ENCODE results near the gene TMEM132E.

The TMEM132E gene

GRCh38 chr17:34589120-34589965 lies 10.0 kb downstream of the TMEM132E start:
- no peak overlapping the region for H3K4me3 ChIP-seq (ENCODE audit: low read length)
- H3K36me3 ChIP-seq (ENCODE audit: control insufficient read depth, insufficient read depth, low read length): no peaks in the 10 kb centered on the region
- no peaks in the 10 kb centered on the region for H3K4me1 ChIP-seq (ENCODE audit: control insufficient read depth, insufficient read depth, low read length)
- H3K9ac ChIP-seq (ENCODE audit: low read length): no peak overlapping the region
- H3K27ac ChIP-seq (ENCODE audit: low read depth, low read length): no peak overlapping the region
- peaks cover 5% of the 10 kb centered on the region for H3K27me3 ChIP-seq (ENCODE audit: control insufficient read depth, insufficient read depth, low read length)

DNA sequence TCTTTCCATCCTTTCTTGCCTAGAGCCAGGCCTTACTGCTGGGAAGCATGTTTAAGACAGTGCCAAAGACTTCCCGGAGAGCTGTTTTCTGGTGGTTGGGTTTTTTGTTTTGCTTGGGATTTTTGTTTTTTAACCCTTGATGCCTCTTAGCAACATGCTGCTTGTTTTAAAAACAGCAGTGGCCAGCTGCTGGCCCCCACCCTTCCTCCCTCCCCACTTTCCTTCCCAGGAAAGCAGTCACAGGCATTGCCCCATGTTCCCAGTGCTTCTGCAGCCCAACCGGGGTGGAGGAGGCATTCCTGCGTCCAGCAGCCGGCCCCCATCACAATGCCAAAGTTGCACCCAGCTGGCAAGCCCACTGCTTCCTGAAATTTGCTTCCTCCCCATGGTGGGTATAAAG lies 12.6 kb downstream of the TMEM132E start:
- Histone ChIP-seq H3K36me3 (ENCODE audit: control insufficient read depth, insufficient read depth, low read length) (no peaks in the 10 kb centered on the region), H3K27ac (ENCODE audit: low read depth, low read length) (no peak overlapping the region), H3K4me3 (ENCODE audit: low read length) (no peak overlapping the region), H3K4me1 (ENCODE audit: control insufficient read depth, insufficient read depth, low read length) (no peaks in the 10 kb centered on the region), H3K27me3 (ENCODE audit: control insufficient read depth, insufficient read depth, low read length) (peaks cover 8% of the 10 kb centered on the region), H3K9ac (ENCODE audit: low read length) (no peak overlapping the region)

DNA sequence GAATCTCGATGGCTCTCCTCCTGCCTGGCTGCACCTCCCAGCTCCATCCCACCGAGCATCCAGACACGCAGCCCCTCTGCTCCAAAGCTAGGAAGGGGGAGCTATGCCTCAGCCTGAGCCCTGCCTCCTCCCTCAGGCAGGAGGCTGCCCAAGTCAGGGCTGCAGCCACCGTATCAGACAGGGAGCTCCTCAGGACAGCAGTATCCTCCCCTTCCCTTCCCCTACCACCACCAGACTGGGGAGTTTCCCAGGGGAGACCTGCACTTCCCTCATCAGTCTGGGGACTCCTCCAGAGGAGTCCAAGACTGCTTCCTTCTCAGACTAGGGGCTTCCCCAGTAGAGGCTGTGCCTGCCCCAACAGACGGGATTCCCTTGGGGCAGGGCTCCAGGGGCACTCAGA lies 17.5 kb downstream of the TMEM132E start:
- Histone ChIP-seq H3K9ac (ENCODE audit: low read length) (no peak overlapping the region), H3K27ac (ENCODE audit: low read depth, low read length) (no peak overlapping the region), H3K4me3 (ENCODE audit: low read length) (no peak overlapping the region), H3K4me1 (ENCODE audit: control insufficient read depth, insufficient read depth, low read length) (no peaks in the 10 kb centered on the region), H3K27me3 (ENCODE audit: control insufficient read depth, insufficient read depth, low read length) (peaks cover 3% of the 10 kb centered on the region), H3K36me3 (ENCODE audit: control insufficient read depth, insufficient read depth, low read length) (no peaks in the 10 kb centered on the region)

DNA sequence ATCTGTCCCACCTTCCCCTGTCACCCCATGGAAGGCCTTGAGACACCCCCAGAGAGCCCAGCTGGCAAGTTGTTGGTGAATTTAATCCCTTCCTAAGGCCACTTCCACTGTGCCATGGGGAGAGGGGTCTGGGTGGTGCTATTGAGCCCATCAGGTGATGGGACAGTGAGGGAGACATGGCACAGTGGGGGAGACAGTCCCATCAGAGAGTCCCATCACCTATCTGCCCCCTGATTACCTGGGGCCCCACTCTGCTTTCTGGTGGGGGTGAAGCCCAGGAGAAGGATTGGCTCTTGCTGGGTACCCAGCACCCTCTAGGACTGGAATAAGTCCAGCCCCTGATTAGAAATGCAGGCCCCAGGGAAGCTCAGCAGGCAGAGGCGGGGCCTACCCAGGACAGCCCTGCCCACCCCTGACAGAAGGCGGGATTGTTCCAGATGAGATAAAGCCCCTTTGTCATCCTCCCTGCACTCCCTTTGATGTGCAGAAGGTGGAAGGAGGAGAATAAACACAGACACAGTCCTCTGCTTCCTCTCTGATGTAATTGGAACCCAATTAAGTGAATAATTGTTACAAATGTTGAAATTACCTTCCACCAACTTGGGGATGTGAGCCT lies 18.9 kb downstream of the TMEM132E start:
- Histone ChIP-seq H3K36me3 (ENCODE audit: control insufficient read depth, insufficient read depth, low read length) (no peaks in the 10 kb centered on the region), H3K4me3 (ENCODE audit: low read length) (no peak overlapping the region), H3K27me3 (ENCODE audit: control insufficient read depth, insufficient read depth, low read length) (peaks cover 3% of the 10 kb centered on the region), H3K9ac (ENCODE audit: low read length) (no peak overlapping the region), H3K4me1 (ENCODE audit: control insufficient read depth, insufficient read depth, low read length) (no peaks in the 10 kb centered on the region), H3K27ac (ENCODE audit: low read depth, low read length) (no peak overlapping the region)

- Histone ChIP-seq H3K4me1 (ENCODE audit: control insufficient read depth, insufficient read depth, low read length) (no peaks in the 10 kb centered on the region), H3K27ac (ENCODE audit: low read depth, low read length) (no peak overlapping the region), H3K27me3 (ENCODE audit: control insufficient read depth, insufficient read depth, low read length) (peaks cover 1% of the 10 kb centered on the region), H3K4me3 (ENCODE audit: low read length) (no peak overlapping the region), H3K36me3 (ENCODE audit: control insufficient read depth, insufficient read depth, low read length) (no peaks in the 10 kb centered on the region), H3K9ac (ENCODE audit: low read length) (no peak overlapping the region)
Observed at GRCh38 chr17:34601416-34601815, 22.0 kb downstream of the TMEM132E start.

DNA sequence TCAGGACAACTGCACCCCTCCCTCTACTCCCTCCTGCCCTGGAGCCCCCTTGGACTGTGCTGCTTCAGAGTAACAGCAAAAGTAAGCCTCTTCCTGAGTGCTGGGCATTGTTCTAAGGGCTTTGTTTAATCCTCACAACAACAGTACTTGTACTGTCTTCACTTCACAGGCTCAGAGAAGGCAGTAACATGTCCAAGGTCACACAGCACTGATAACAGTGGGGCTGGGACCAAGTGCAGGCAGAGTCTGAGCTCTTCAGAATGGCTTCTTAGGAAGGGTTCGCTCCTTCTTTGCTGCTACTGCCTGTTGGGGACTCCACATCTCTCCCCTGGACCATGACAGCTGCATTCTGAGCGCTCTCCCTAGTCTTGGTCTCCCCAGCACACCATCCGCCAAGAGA lies 24.6 kb downstream of the TMEM132E start:
- no peak overlapping the region for H3K27ac ChIP-seq (ENCODE audit: low read depth, low read length)
- H3K27me3 ChIP-seq (ENCODE audit: control insufficient read depth, insufficient read depth, low read length): no peaks in the 10 kb centered on the region
- H3K4me1 ChIP-seq (ENCODE audit: control insufficient read depth, insufficient read depth, low read length): no peaks in the 10 kb centered on the region
- H3K4me3 ChIP-seq (ENCODE audit: low read length): no peak overlapping the region
- no peaks in the 10 kb centered on the region for H3K36me3 ChIP-seq (ENCODE audit: control insufficient read depth, insufficient read depth, low read length)
- no peak overlapping the region for H3K9ac ChIP-seq (ENCODE audit: low read length)

DNA sequence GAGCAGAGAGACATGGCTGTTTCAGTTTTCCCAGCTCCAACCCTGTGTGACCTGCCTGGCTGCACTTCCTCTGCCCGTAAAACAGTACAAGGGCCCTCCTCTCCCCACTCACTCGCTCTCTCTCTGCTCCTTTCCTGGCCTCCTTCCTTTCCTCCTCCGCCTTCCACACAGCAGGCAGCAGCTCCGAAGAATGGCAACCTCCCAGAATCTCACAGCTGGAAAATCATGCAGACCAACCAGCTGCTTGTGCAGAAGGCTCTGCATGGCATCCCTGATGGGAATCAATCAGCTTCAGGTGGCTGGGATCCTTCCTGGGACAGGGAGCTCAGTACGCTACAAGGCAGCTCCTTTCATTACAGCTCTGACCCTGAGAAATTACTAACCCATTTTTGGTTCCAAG lies 27.4 kb downstream of the TMEM132E start:
- H3K27ac ChIP-seq (ENCODE audit: low read depth, low read length): no peak overlapping the region
- H3K27me3 ChIP-seq (ENCODE audit: control insufficient read depth, insufficient read depth, low read length): peaks cover 2% of the 10 kb centered on the region
- H3K4me3 ChIP-seq (ENCODE audit: low read length): no peak overlapping the region
- H3K9ac ChIP-seq (ENCODE audit: low read length): no peak overlapping the region
- H3K4me1 ChIP-seq (ENCODE audit: control insufficient read depth, insufficient read depth, low read length): no peaks in the 10 kb centered on the region
- no peaks in the 10 kb centered on the region for H3K36me3 ChIP-seq (ENCODE audit: control insufficient read depth, insufficient read depth, low read length)

GRCh38 chr17:34607917-34608316 lies 28.5 kb downstream of the TMEM132E start:
- Histone ChIP-seq H3K27me3 (ENCODE audit: control insufficient read depth, insufficient read depth, low read length) (peaks cover 2% of the 10 kb centered on the region), H3K36me3 (ENCODE audit: control insufficient read depth, insufficient read depth, low read length) (no peaks in the 10 kb centered on the region), H3K27ac (ENCODE audit: low read depth, low read length) (no peak overlapping the region)

GRCh38 chr17:34609210-34609609 lies 29.8 kb downstream of the TMEM132E start:
- Histone ChIP-seq H3K4me3 (ENCODE audit: low read length) (no peak overlapping the region), H3K27ac (ENCODE audit: low read depth, low read length) (no peak overlapping the region), H3K27me3 (ENCODE audit: control insufficient read depth, insufficient read depth, low read length) (peaks cover 7% of the 10 kb centered on the region), H3K4me1 (ENCODE audit: control insufficient read depth, insufficient read depth, low read length) (no peaks in the 10 kb centered on the region), H3K9ac (ENCODE audit: low read length) (no peak overlapping the region), H3K36me3 (ENCODE audit: control insufficient read depth, insufficient read depth, low read length) (no peaks in the 10 kb centered on the region)

More at GRCh38 chr17:34607917-34608316, 28.5 kb downstream of the TMEM132E start:
- Histone ChIP-seq H3K9ac (ENCODE audit: low read length) (no peak overlapping the region), H3K4me3 (ENCODE audit: low read length) (no peak overlapping the region), H3K4me1 (ENCODE audit: control insufficient read depth, insufficient read depth, low read length) (no peaks in the 10 kb centered on the region)

- no peaks in the 10 kb centered on the region for H3K4me1 ChIP-seq (ENCODE audit: control insufficient read depth, insufficient read depth, low read length)
- H3K27me3 ChIP-seq (ENCODE audit: control insufficient read depth, insufficient read depth, low read length): peaks cover 7% of the 10 kb centered on the region
- no peaks in the 10 kb centered on the region for H3K36me3 ChIP-seq (ENCODE audit: control insufficient read depth, insufficient read depth, low read length)
- H3K4me3 ChIP-seq (ENCODE audit: low read length): no peak overlapping the region
- no peak overlapping the region for H3K9ac ChIP-seq (ENCODE audit: low read length)
- no peak overlapping the region for H3K27ac ChIP-seq (ENCODE audit: low read depth, low read length)
Observed at GRCh38 chr17:34610039-34610438, 30.7 kb downstream of the TMEM132E start.

DNA sequence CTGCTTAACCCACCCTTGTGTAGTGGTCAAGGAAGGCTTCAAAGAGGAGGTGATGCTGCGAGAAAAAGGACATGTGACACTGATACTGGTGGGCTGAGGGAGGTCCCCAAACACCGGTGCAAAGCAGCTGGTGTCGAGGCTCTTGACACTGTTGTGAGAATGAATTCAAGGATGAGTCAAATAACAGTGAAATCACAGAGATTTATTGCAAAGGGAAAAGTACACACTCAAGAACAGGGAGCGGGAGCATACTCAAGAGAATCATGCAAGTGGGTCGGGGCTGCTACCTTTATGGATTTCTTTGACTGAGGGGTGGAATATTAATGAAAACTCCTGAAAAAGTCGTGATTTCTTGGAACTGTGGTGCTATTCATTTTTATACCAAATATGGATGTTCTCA lies 31.1 kb downstream of the TMEM132E start:
- no peak overlapping the region for H3K9ac ChIP-seq (ENCODE audit: low read length)
- no peak overlapping the region for H3K27ac ChIP-seq (ENCODE audit: low read depth, low read length)
- H3K4me1 ChIP-seq (ENCODE audit: control insufficient read depth, insufficient read depth, low read length): no peaks in the 10 kb centered on the region
- H3K4me3 ChIP-seq (ENCODE audit: low read length): no peak overlapping the region
- no peaks in the 10 kb centered on the region for H3K36me3 ChIP-seq (ENCODE audit: control insufficient read depth, insufficient read depth, low read length)
- peaks cover 7% of the 10 kb centered on the region for H3K27me3 ChIP-seq (ENCODE audit: control insufficient read depth, insufficient read depth, low read length)

GRCh38 chr17:34613064-34614019 lies 34.0 kb downstream of the TMEM132E start:
- H3K36me3 ChIP-seq (ENCODE audit: control insufficient read depth, insufficient read depth, low read length): no peaks in the 10 kb centered on the region
- H3K4me1 ChIP-seq (ENCODE audit: control insufficient read depth, insufficient read depth, low read length): no peaks in the 10 kb centered on the region
- no peak overlapping the region for H3K9ac ChIP-seq (ENCODE audit: low read length)
- peaks cover 16% of the 10 kb centered on the region for H3K27me3 ChIP-seq (ENCODE audit: control insufficient read depth, insufficient read depth, low read length)
- no peak overlapping the region for H3K27ac ChIP-seq (ENCODE audit: low read depth, low read length)
- no peak overlapping the region for H3K4me3 ChIP-seq (ENCODE audit: low read length)

All from rectal smooth muscle tissue (tissue), 1 donor.